PC-3 (cell line): ENCODE results near the gene CCNK.

Experiments
- EZH2 ChIP-seq: fragments of 300-600 bp; sonication (generic); IDR thresholded peaks from one replicate; pipeline ENCODE4 v1.6.1; 2017; ENCODE audit warnings: antibody characterized with exemption, mild to moderate bottlenecking, low read length; ENCODE audit not compliant: unreplicated experiment
- EZH2phosphoT487 ChIP-seq: fragments of 300-600 bp; sonication (generic); IDR thresholded peaks from 2 replicates; pipeline ENCODE4 v1.6.1; 2018; ENCODE audit warnings: mild to moderate bottlenecking, antibody characterized with exemption, low read length, borderline replicate concordance
- TF ChIP-seq, protein P1 (sequence below): fragments of 300-600 bp; sonication (generic); conservative IDR thresholded peaks from 2 replicates; pipeline ENCODE4 v1.5.1; 2017; ENCODE audit warnings: antibody characterized with exemption, low read depth, mild to moderate bottlenecking, low read length

DNA sequence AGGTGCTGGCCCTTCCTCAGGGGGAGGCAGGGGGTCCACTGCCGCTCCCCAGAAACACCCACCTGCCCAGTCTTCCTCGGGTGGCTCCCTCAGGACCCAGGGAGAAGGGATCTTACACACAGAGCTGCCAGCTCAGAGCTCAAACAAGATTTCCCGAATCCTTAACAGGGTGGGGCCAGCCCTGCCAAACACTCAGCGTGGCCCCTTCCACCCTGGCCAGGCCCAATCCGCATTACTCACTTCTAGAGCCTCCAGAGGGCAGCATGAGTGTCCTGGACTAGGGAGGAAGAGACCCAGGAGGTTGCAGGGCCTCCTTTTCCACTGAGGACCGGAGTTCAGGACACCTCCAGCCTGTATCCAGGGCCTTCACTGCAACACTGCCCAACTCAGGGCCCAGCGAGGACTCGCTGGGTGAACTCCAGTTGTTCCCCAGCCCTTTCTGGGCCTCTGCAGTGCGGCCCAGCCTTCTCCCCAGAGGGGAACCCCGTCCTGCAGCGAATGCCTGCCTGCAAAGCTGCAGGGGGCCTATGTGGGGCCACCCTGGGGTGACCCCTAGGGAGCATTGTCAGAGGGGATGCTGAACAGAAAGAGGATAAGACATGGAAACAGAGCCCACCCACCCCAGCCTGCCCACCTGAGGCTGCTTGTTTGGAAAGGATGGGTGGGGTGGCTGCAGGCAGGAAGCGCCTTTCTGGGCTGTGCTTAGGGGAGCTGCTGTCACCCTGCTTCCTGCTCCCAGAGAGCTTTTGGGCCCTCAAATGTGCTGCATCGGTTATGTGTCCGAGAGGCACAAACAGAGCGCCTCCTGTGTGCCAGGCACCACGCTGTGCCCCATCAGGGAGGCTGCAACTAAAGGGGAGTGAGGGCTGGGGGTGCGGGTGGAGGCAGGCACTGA, 43.8 kb downstream of the CCNK start:
- TF ChIP-seq, protein P1, sequence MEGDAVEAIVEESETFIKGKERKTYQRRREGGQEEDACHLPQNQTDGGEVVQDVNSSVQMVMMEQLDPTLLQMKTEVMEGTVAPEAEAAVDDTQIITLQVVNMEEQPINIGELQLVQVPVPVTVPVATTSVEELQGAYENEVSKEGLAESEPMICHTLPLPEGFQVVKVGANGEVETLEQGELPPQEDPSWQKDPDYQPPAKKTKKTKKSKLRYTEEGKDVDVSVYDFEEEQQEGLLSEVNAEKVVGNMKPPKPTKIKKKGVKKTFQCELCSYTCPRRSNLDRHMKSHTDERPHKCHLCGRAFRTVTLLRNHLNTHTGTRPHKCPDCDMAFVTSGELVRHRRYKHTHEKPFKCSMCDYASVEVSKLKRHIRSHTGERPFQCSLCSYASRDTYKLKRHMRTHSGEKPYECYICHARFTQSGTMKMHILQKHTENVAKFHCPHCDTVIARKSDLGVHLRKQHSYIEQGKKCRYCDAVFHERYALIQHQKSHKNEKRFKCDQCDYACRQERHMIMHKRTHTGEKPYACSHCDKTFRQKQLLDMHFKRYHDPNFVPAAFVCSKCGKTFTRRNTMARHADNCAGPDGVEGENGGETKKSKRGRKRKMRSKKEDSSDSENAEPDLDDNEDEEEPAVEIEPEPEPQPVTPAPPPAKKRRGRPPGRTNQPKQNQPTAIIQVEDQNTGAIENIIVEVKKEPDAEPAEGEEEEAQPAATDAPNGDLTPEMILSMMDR = peak; percentile 58
- TF ChIP-seq EZH2 (no peak), EZH2phosphoT487 (no peak)
